Measurements from ENCODE around the gene NRAP. TPM values are rescaled to one million over a fixed set of nuclear protein-coding genes. Genes with fewer than 3 reads are reported as not detected.

Gene NRAP
- polyA plus RNA-seq, 1 of the 3 experiments (the other 2 are of a cell fraction), result not detected

- no peaks in the 10 kb centered on the region for H3K9me3 ChIP-seq
- H3K27me3 ChIP-seq (ENCODE audit: insufficient read depth), result no peaks in the 10 kb centered on the region; the same call in 1 of the 2 replicates
- no peak for DNase-seq
- no peaks in the 10 kb centered on the region for H3F3A ChIP-seq (replicated peaks; ENCODE audit: insufficient read depth)
- no peak overlapping the region for H2AFZ ChIP-seq (ENCODE audit: low read depth)
- no peak overlapping the region for H3K4me3 ChIP-seq (ENCODE audit: low read depth in 2 of 2, low read length in 1 of 2)
- H3K79me2 ChIP-seq (ENCODE audit: insufficient read depth), result no peaks in the 10 kb centered on the region
- no peak overlapping the region for H3K9ac ChIP-seq
- CTCF ChIA-PET, result interaction anchor here (1.2 to 1.5 kb wide), 2 partner anchors 12 to 64 kb away, joined by 3 to 6 read pairs; no protein-coding TSS in a partner anchor
- H4K20me1 ChIP-seq (ENCODE audit: insufficient read depth), result no peaks in the 10 kb centered on the region
- no peak overlapping the region for H3K4me2 ChIP-seq
- POLR2A ChIA-PET, result no interaction called here
- no peak overlapping the region for H3K27ac ChIP-seq (ENCODE audit: low read depth in 2 of 2, low read length in 1 of 2)
- TF ChIP-seq SIN3A (IDR thresholded peaks at IDR 0.05; ENCODE audit: borderline replicate concordance, low read depth, low read length), result no peak
- no peak for TF ChIP-seq CHD2 (IDR thresholded peaks at IDR 0.05; ENCODE audit: low read length, partially characterized antibody)
- H3K9me2 ChIP-seq, result no peaks in the 10 kb centered on the region
- 39% methylated on average over 6 of the region's 6 CpGs for WGBS (ENCODE audit: low lambda C conversion rate)
- H3K36me3 ChIP-seq (replicated peaks in 1 of 2; ENCODE audit: control insufficient read depth in 1 of 2, insufficient read depth in 2 of 2, low read length in 1 of 2), result no peaks in the 10 kb centered on the region
- H3K4me1 ChIP-seq (ENCODE audit: control insufficient read depth in 1 of 2, insufficient read depth in 2 of 2, low read depth in 1 of 2, low read length in 1 of 2), result no peaks in the 10 kb centered on the region; a peak in 1 of 4 replicates
Measured at GRCh38 chr10:113627836-113628235, 36.0 kb downstream of the NRAP start.

- Histone ChIP-seq H3K4me2 (no peak overlapping the region), H3K79me2 (ENCODE audit: insufficient read depth) (no peaks in the 10 kb centered on the region), H3K36me3 (replicated peaks in 1 of 2; ENCODE audit: control insufficient read depth in 1 of 2, insufficient read depth in 2 of 2, low read length in 1 of 2) (no peaks in the 10 kb centered on the region), H3K9me2 (no peaks in the 10 kb centered on the region), H4K20me1 (ENCODE audit: insufficient read depth) (no peaks in the 10 kb centered on the region), H3K27ac (ENCODE audit: low read depth in 2 of 2, low read length in 1 of 2) (no peak overlapping the region), H3K9ac (no peak overlapping the region), H3K4me1 (ENCODE audit: control insufficient read depth in 1 of 2, insufficient read depth in 2 of 2, low read depth in 1 of 2, low read length in 1 of 2) (no peaks in the 10 kb centered on the region; a peak in 1 of 4 replicates), H2AFZ (ENCODE audit: low read depth) (no peak overlapping the region), H3F3A (replicated peaks; ENCODE audit: insufficient read depth) (no peaks in the 10 kb centered on the region), H3K4me3 (ENCODE audit: low read depth in 2 of 2, low read length in 1 of 2) (no peak overlapping the region), H3K9me3 (no peaks in the 10 kb centered on the region), H3K27me3 (ENCODE audit: insufficient read depth) (no peaks in the 10 kb centered on the region; the same call in 1 of the 2 replicates)
- no peak for DNase-seq
- ChIA-PET CTCF (interaction anchor here (0.6 to 1.5 kb wide), 4 partner anchors 11 to 173 kb away, joined by 3 to 6 read pairs (median 3); no protein-coding TSS in a partner anchor), POLR2A (no interaction called here)
- 50% methylated on average over 5 of the region's 5 CpGs for WGBS (ENCODE audit: low lambda C conversion rate)
- no peak for TF ChIP-seq FOSL2 (IDR thresholded peaks at IDR 0.05; ENCODE audit: borderline replicate concordance, low read depth)
- TF ChIP-seq IRF3 (IDR thresholded peaks at IDR 0.05; ENCODE audit: low read depth, low read length), result no peak
- no peak for TF ChIP-seq RFX5 (IDR thresholded peaks at IDR 0.05; ENCODE audit: low read length)
- no peak for TF ChIP-seq USF2 (IDR thresholded peaks at IDR 0.05; ENCODE audit: borderline replicate concordance, low read depth, low read length)
- TF ChIP-seq CHD2 (IDR thresholded peaks at IDR 0.05; ENCODE audit: low read length, partially characterized antibody), result no peak
- TF ChIP-seq TEAD4 (IDR thresholded peaks at IDR 0.05; ENCODE audit: borderline replicate concordance, insufficient read depth), result no peak
- no peak for TF ChIP-seq MXI1 (IDR thresholded peaks at IDR 0.05; ENCODE audit: low read depth, low read length)
- TF ChIP-seq MAX (IDR thresholded peaks at IDR 0.05; ENCODE audit: low read depth), result no peak
- no peak for TF ChIP-seq TCF12 (IDR thresholded peaks at IDR 0.05)
- no peak for TF ChIP-seq NRF1 (IDR thresholded peaks at IDR 0.05; ENCODE audit: low read depth, low read length)
- no peak for TF ChIP-seq SIN3A (IDR thresholded peaks at IDR 0.05; ENCODE audit: borderline replicate concordance, low read depth, low read length)
- TF ChIP-seq RCOR1 (IDR thresholded peaks at IDR 0.05; ENCODE audit: low read length), result no peak
- no peak for TF ChIP-seq YY1 (IDR thresholded peaks at IDR 0.05; ENCODE audit: low read depth)
- TF ChIP-seq MEF2A (IDR thresholded peaks at IDR 0.05; ENCODE audit: borderline replicate concordance, low read depth), result no peak
- TF ChIP-seq ELF1 (IDR thresholded peaks at IDR 0.05), result no peak
- TF ChIP-seq FOXM1 (IDR thresholded peaks at IDR 0.05; ENCODE audit: low read depth), result no peak
- TF ChIP-seq FOXJ3 (CRISPR knock-in tag; IDR thresholded peaks at IDR 0.05), result no peak
- no peak for TF ChIP-seq TAF1 (IDR thresholded peaks at IDR 0.05; ENCODE audit: borderline replicate concordance, low read depth, low read length)
- TF ChIP-seq RAD21 (IDR thresholded peaks at IDR 0.05; ENCODE audit: low read length), result no peak
Measured at GRCh38 chr10:113626809-113627355, 37.0 kb downstream of the NRAP start.
